HepG2 (cell line): ENCODE measurements around the gene IPO8. TPM values are rescaled to one million over a fixed set of nuclear protein-coding genes. Genes with fewer than 3 reads are reported as not detected.
"Not testable (repeated sequence)": the region's sequence is repeated elsewhere in the genome, so short reads cannot be mapped to it uniquely, and the experiment has no call there.

Experiments
- ARID5B ChIP-seq: IDR thresholded peaks from 2 replicates; pipeline ENCODE4 v1.4.0; 2020; ENCODE audit warnings: mild to moderate bottlenecking, missing genetic modification reagents
- EP300 ChIP-seq, 3 experiments: sonication (generic) in 1 of 3; formaldehyde crosslinking in 1 of 3; IDR thresholded peaks; 2 replicates each; pipeline versions ENCODE4 v1.5.1 to v1.6.1; 2011 to 2020; ENCODE audit warnings: low read depth in 2 of 3, low read length in 2 of 3, borderline replicate concordance in 1 of 3, improper control_type of control experiment in 1 of 3, mild to moderate bottlenecking in 1 of 3, missing genetic modification reagents in 1 of 3, moderate library complexity in 1 of 3
- FOXK1 ChIP-seq: sonication (generic); formaldehyde crosslinking; IDR thresholded peaks from 2 replicates; pipeline ENCODE4 v1.4.0; 2020; ENCODE audit warnings: low read depth, missing genetic modification reagents, borderline replicate concordance
- FOXP4 ChIP-seq: sonication (generic); formaldehyde crosslinking; IDR thresholded peaks from 2 replicates; pipeline ENCODE4 v1.4.0; 2020; ENCODE audit warnings: missing genetic modification reagents
- ISL2 ChIP-seq: sonication (generic); formaldehyde crosslinking; IDR thresholded peaks from 2 replicates; pipeline ENCODE4 v1.5.0; 2020; ENCODE audit warnings: missing genetic modification reagents
- NCOA2 ChIP-seq: sonication (generic); formaldehyde crosslinking; IDR thresholded peaks from 2 replicates; pipeline ENCODE4 v1.8.0; 2022; ENCODE audit warnings: inconsistent platforms
- NFE2 ChIP-seq: sonication (generic); formaldehyde crosslinking; IDR thresholded peaks from 2 replicates; pipeline ENCODE4 v1.4.0; 2020; ENCODE audit warnings: missing genetic modification reagents
- NR2C2 ChIP-seq: sonication (generic); formaldehyde crosslinking; IDR thresholded peaks from 2 replicates; pipeline ENCODE4 v1.4.0; 2020; ENCODE audit warnings: missing genetic modification reagents, mild to moderate bottlenecking, moderate library complexity, borderline replicate concordance
- PRPF4 ChIP-seq: fragments of 200-400 bp; formaldehyde crosslinking; IDR thresholded peaks from 2 replicates; pipeline ENCODE4 v1.6.1; 2016; ENCODE audit warnings: low read length, low read depth; ENCODE audit not compliant: poor library complexity, severe bottlenecking
- SOX6 ChIP-seq, 2 experiments: fragments of 450-650 bp in 1 of 2; sonication (generic) in 1 of 2; formaldehyde crosslinking in 1 of 2; IDR thresholded peaks; 2 replicates each; pipeline versions ENCODE4 v1.4.0 to v1.6.1; 2017 to 2020; ENCODE audit warnings: antibody characterized with exemption in 1 of 2, mild to moderate bottlenecking in 1 of 2, missing genetic modification reagents in 1 of 2
- SP5 ChIP-seq: IDR thresholded peaks from 2 replicates; pipeline ENCODE4 v1.6.1; 2016; ENCODE audit warnings: low read depth, borderline replicate concordance
- ZBTB33 ChIP-seq: sonication (generic); formaldehyde crosslinking; IDR thresholded peaks from 2 replicates; pipeline ENCODE4 v1.4.0; 2020; ENCODE audit warnings: missing genetic modification reagents
- ZMYM3 ChIP-seq: sonication (generic); formaldehyde crosslinking; IDR thresholded peaks from 2 replicates; pipeline ENCODE4 v1.5.1; 2020; ENCODE audit warnings: mild to moderate bottlenecking, missing genetic modification reagents
- ZNF281 ChIP-seq: sonication (generic); formaldehyde crosslinking; IDR thresholded peaks from 2 replicates; pipeline ENCODE4 v1.4.0; 2020; ENCODE audit warnings: missing genetic modification reagents, borderline replicate concordance
- ZNF572 ChIP-seq: sonication (generic); formaldehyde crosslinking; IDR thresholded peaks from 2 replicates; pipeline ENCODE4 v1.5.1; 2020; ENCODE audit warnings: mild to moderate bottlenecking, missing genetic modification reagents
- polyA plus RNA-seq, 8 experiments: library from polyadenylated mRNA; depleted of rRNA in 3 of 8; stranded (reverse) in 7 of 8; unstranded in 1 of 8; fragments of >200 nt; fragmentation: Illumina TruSeq in 4 of 8; extraction: Trizol in 4 of 8; gene quantifications; 2 replicates each; pipeline versions ENCODE4 v1.2.1 to v1.2.3, GENCODE V29; 2011 to 2016; ENCODE audit warnings: low read depth in 4 of 8, missing spikeins in 1 of 8, mixed read lengths in 1 of 8; ENCODE audit not compliant: insufficient read depth in 1 of 8
- total RNA-seq, 5 experiments: library from RNA; depleted of rRNA; stranded (reverse); fragments of >200 nt; fragmentation: Illumina TruSeq; extraction: Trizol; gene quantifications; 2 replicates each; pipeline ENCODE4 v1.2.3, GENCODE V29; 2016; ENCODE audit warnings: low read depth in 1 of 5

Gene IPO8
- total and polyA plus RNA-seq, 2 of the 13 experiments (the other 11 are each of a cell fraction or from before 2014, with no cell fraction given): 6.3 to 21.8 TPM

- TF ChIP-seq ZBTB33 (peak; percentile 57), ARID5B (peak; percentile 80), PRPF4 (peak; percentile 17), SOX6 (CRISPR knock-in tag; IDR thresholded peaks at IDR 0.05) (peak; percentile 57), SP5 (peak; percentile 63; the same call in 1 of the 2 replicates), FOXP4 (CRISPR knock-in tag) (peak; percentile 55; the same call in 1 of the 2 replicates), ZNF281 (peak; percentile 97), ZNF572 (CRISPR knock-in tag) (0 out of 2 replicates have a peak, but pooled peaks have one; percentile 19), ISL2 (CRISPR knock-in tag) (0 out of 2 replicates have a peak, but pooled peaks have one; percentile 29), NCOA2 (CRISPR knock-in tag) (0 out of 2 replicates have a peak, but pooled peaks have one; percentile 13), NFE2 (0 out of 2 replicates have a peak, but pooled peaks have one; percentile 21), EP300 (IDR thresholded peaks at IDR 0.05; ENCODE audit: low read depth in 2 of 2, low read length in 2 of 2) (0 out of 4 replicates have a peak, but pooled peaks of 1 of the 2 experiments have one; percentile 35), FOXK1 (CRISPR knock-in tag) (peak; percentile 72; the same call in 1 of the 2 replicates), ZMYM3 (CRISPR knock-in tag) (peak; percentile 60; the same call in 1 of the 2 replicates), NR2C2 (0 out of 2 replicates have a peak, but pooled peaks have one; percentile 28)
- not testable (repeated sequence) for TF ChIP-seq SOX6 (IDR thresholded peaks at IDR 0.05); EP300 (CRISPR knock-in tag; IDR thresholded peaks at IDR 0.05; ENCODE audit: borderline replicate concordance)
Observed at GRCh38 chr12:30604302-30604701, 91.4 kb downstream of the IPO8 start (continued).
